Hematopoietic multipotent progenitor cell treated with erythropoietin and hydrocortisone succinate and interleukin-3 and kit ligand, for 8 days (in vitro differentiated cells): Measurements from ENCODE around the gene NMNAT2.

Experiments
- DNase-seq: peaks from one replicate; pipeline ENCODE4 v3.0.0-alpha.2; 2015

The NMNAT2 gene

GRCh38 chr1:183233113-183233512, 185.1 kb downstream of the NMNAT2 start:
- DNase-seq: no peak

- no peak for DNase-seq
These were observed 186.6 kb downstream of the NMNAT2 start for GRCh38 chr1:183231545-183231944.

- no peak for DNase-seq
These were observed 187.8 kb downstream of the NMNAT2 start for GRCh38 chr1:183230413-183230812.

- no peak for DNase-seq
These were observed 189.6 kb downstream of the NMNAT2 start for GRCh38 chr1:183228347-183229220.

- DNase-seq: peak; percentile 32
These were observed 190.5 kb downstream of the NMNAT2 start for GRCh38 chr1:183227422-183228346.

GRCh38 chr1:183226963-183227362, 191.2 kb downstream of the NMNAT2 start:
- DNase-seq: no peak

GRCh38 chr1:183226361-183226760, 191.8 kb downstream of the NMNAT2 start:
- DNase-seq: no peak

GRCh38 chr1:183223467-183223866, 194.7 kb downstream of the NMNAT2 start:
- no peak for DNase-seq

GRCh38 chr1:183222909-183223308, 195.3 kb downstream of the NMNAT2 start:
- DNase-seq: no peak

GRCh38 chr1:183219616-183220009, 198.6 kb downstream of the NMNAT2 start:
- no peak for DNase-seq

GRCh38 chr1:183218971-183219615, 199.1 kb downstream of the NMNAT2 start:
- no peak for DNase-seq

- no peak for DNase-seq
These were observed 200.1 kb downstream of the NMNAT2 start for GRCh38 chr1:183218027-183218618.

GRCh38 chr1:183215936-183216335, 202.2 kb downstream of the NMNAT2 start:
- DNase-seq: no peak

- no peak for DNase-seq
These were observed 203.0 kb downstream of the NMNAT2 start for GRCh38 chr1:183215076-183215720.

- DNase-seq: no peak
These were observed 203.9 kb downstream of the NMNAT2 start for GRCh38 chr1:183214021-183214970.

GRCh38 chr1:183212870-183213269, 205.3 kb downstream of the NMNAT2 start:
- DNase-seq: no peak

- DNase-seq: no peak
These were observed 207.5 kb downstream of the NMNAT2 start for GRCh38 chr1:183210681-183211080.

- DNase-seq: no peak
These were observed 208.5 kb downstream of the NMNAT2 start for GRCh38 chr1:183209533-183210158.

- no peak for DNase-seq
These were observed 211.6 kb downstream of the NMNAT2 start for GRCh38 chr1:183206538-183207122.

- no peak for DNase-seq
These were observed 212.9 kb downstream of the NMNAT2 start for GRCh38 chr1:183205196-183205781.
